AG09319 (cell line): ENCODE measurements around the gene LARP6.

Experiments used
- DNase-seq: peaks from one replicate; pipeline ENCODE4 v3.0.0-alpha.2; 2010; ENCODE audit warnings: low read depth; ENCODE audit errors: extremely low read depth
- CTCF ChIP-seq: IDR thresholded peaks from 2 replicates; pipeline ENCODE4 v1.5.1; 2011; ENCODE audit warnings: low read depth, mild to moderate bottlenecking, inconsistent platforms, low read length, moderate library complexity

LARP6 gene

GRCh38 chr15:70792171-70792573, 61.8 kb downstream of the LARP6 start:
- TF ChIP-seq CTCF = no peak
- no peak for DNase-seq

GRCh38 chr15:70791259-70791658, 62.7 kb downstream of the LARP6 start:
- TF ChIP-seq CTCF = no peak
- no peak for DNase-seq

GRCh38 chr15:70789213-70789612, 64.7 kb downstream of the LARP6 start:
- DNase-seq = no peak
- TF ChIP-seq CTCF = no peak

GRCh38 chr15:70788114-70789049, 65.6 kb downstream of the LARP6 start:
- DNase-seq = peak; percentile 44
- no peak for TF ChIP-seq CTCF

GRCh38 chr15:70786996-70787395, 67.0 kb downstream of the LARP6 start:
- TF ChIP-seq CTCF = no peak
- DNase-seq = no peak

GRCh38 chr15:70783610-70784022, 70.3 kb downstream of the LARP6 start:
- no peak for TF ChIP-seq CTCF
- DNase-seq = no peak

GRCh38 chr15:70783041-70783440, 70.9 kb downstream of the LARP6 start:
- TF ChIP-seq CTCF = no peak
- DNase-seq = no peak
